Panc1 (cell line): ENCODE measurements around the gene CACNA2D4. TPM values are rescaled to one million over a fixed set of nuclear protein-coding genes. Genes with fewer than 3 reads are reported as not detected.

Experiments used
- ATAC-seq: fragments of 200-7000 bp; cut with Tn5 transposase; 2 replicates; pipeline ENCODE4 v1.9.1; 2020; ENCODE audit warnings: mild to moderate bottlenecking, moderate library complexity
- BruUV-seq: library from RNA; stranded (reverse); fragments of 400-500 nt; replicated peaks from 2 replicates; lab custom pipeline; 2021; lab: Mats Ljungman, UMichigan
- CTCF ChIA-PET: fragments of 300-600 bp; sonication (Branson Sonifier 250); formaldehyde crosslinking; loops from one replicate; lab custom pipeline; 2022; ENCODE audit warnings: antibody characterized with exemption; lab: Charles Lee
- POLR2A ChIA-PET: fragments of 300-600 bp; sonication (Branson Sonifier 250); formaldehyde crosslinking; loops from one replicate; lab custom pipeline; 2022; ENCODE audit warnings: antibody characterized with exemption; lab: Charles Lee
- DNase-seq: peaks from one replicate; pipeline ENCODE4 v3.0.0-alpha.2; 2010; ENCODE audit warnings: low read depth, low spot score
- H3K27ac ChIP-seq: 2 replicates; pipeline ENCODE4 v1.5.1; 2011; ENCODE audit warnings: mild to moderate bottlenecking, low read length, inconsistent platforms
- H3K27me3 ChIP-seq: fragments of 200-500 bp; sonication (Bioruptor generic); 2 replicates; pipeline ENCODE4 v1.6.0; 2014; ENCODE audit warnings: low read length, inconsistent platforms; ENCODE audit not compliant: control insufficient read depth, insufficient read depth
- H3K36me3 ChIP-seq: fragments of 200-500 bp; sonication (Bioruptor generic); 2 replicates; pipeline ENCODE4 v1.5.1; 2014; ENCODE audit warnings: inconsistent platforms, mild to moderate bottlenecking, low read length, moderate library complexity; ENCODE audit not compliant: control insufficient read depth, insufficient read depth
- H3K4me1 ChIP-seq: 2 replicates; pipeline ENCODE4 v1.5.1; 2011; ENCODE audit warnings: inconsistent platforms, mild to moderate bottlenecking, low read length, moderate library complexity; ENCODE audit not compliant: control insufficient read depth, insufficient read depth
- H3K4me3 ChIP-seq, 2 experiments: 2 replicates each; pipeline ENCODE4 v1.5.1; 2011 to 2012; ENCODE audit warnings: low read depth in 2 of 2, low read length in 2 of 2, mild to moderate bottlenecking in 2 of 2, inconsistent platforms in 1 of 2, moderate library complexity in 1 of 2
- H3K9me3 ChIP-seq: fragments of 200-500 bp; sonication (Bioruptor generic); 2 replicates; pipeline ENCODE4 v1.5.1; 2014; ENCODE audit warnings: low read depth, mild to moderate bottlenecking, inconsistent platforms, low read length, moderate library complexity; ENCODE audit not compliant: control insufficient read depth, insufficient read depth
- POLR2AphosphoS5 ChIP-seq: IDR thresholded peaks from 2 replicates; pipeline ENCODE4 v1.6.1; 2012; ENCODE audit warnings: mild to moderate bottlenecking, low read depth, low read length, moderate library complexity
- REST ChIP-seq, 2 experiments: IDR thresholded peaks; 2 replicates each; pipeline ENCODE4 v1.6.1; 2011 to 2012; ENCODE audit warnings: low read depth in 2 of 2, control low read depth in 1 of 2, low read length in 1 of 2, mild to moderate bottlenecking in 1 of 2, moderate library complexity in 1 of 2; ENCODE audit not compliant: insufficient read depth in 1 of 2
- SIN3A ChIP-seq: IDR thresholded peaks from 2 replicates; pipeline ENCODE4 v1.6.1; 2012; ENCODE audit warnings: low read depth, mild to moderate bottlenecking, low read length, moderate library complexity, borderline replicate concordance; ENCODE audit not compliant: insufficient read depth
- TCF7L2 ChIP-seq: IDR thresholded peaks from 2 replicates; pipeline ENCODE4 v1.6.1; 2011; ENCODE audit warnings: mild to moderate bottlenecking, low read depth, low read length, inconsistent platforms
- in situ Hi-C: cut with HindIII; loops from 2 replicates; pipeline ENCODE4 v1.10.0; 2016; ENCODE audit warnings: low sequenced_read_pairs, low pct_unique_long_range_greater_than_20kb
- intact Hi-C: fragments of 100-400 bp; cut with micrococcal nuclease; formaldehyde crosslinking; loops from one replicate; pipeline ENCODE4 v1.10.0; 2022; ENCODE audit not compliant: unreplicated experiment
- total RNA-seq: library from RNA; stranded (reverse); gene quantifications from one replicate; pipeline ENCODE4 v1.2.1, GENCODE V29; 2021; ENCODE audit not compliant: unreplicated experiment
- TF ChIP-seq, protein P1 (sequence below): fragments of 450-650 bp; IDR thresholded peaks from 2 replicates; pipeline ENCODE4 v1.5.1; 2017; ENCODE audit warnings: mild to moderate bottlenecking

The CACNA2D4 gene
- total RNA-seq, 1 experiment from 2014 or later, result 0.15 TPM

GRCh38 chr12:1815108-1815507 lies 103.3 kb downstream of the CACNA2D4 start:
- Histone ChIP-seq H3K4me1 (no peaks in the 10 kb centered on the region), H3K4me3 (no peak overlapping the region), H3K36me3 (no peaks in the 10 kb centered on the region), H3K27me3 (no peaks in the 10 kb centered on the region), H3K27ac (no peak overlapping the region), H3K9me3 (no peaks in the 10 kb centered on the region)
- DNase-seq (no peak), ATAC-seq (no peak)
- ChIA-PET POLR2A (no interaction called here), CTCF (no interaction called here)
- intact Hi-C loops (no loop called here), in situ Hi-C loops (no loop called here)
- TF ChIP-seq REST (IDR thresholded peaks at IDR 0.05; ENCODE audit: insufficient read depth in 1 of 2, low read depth in 2 of 2, low read length in 1 of 2) (no peak), TCF7L2 (no peak), SIN3A (no peak), POLR2AphosphoS5 (no peak)
- TF ChIP-seq, protein P1, sequence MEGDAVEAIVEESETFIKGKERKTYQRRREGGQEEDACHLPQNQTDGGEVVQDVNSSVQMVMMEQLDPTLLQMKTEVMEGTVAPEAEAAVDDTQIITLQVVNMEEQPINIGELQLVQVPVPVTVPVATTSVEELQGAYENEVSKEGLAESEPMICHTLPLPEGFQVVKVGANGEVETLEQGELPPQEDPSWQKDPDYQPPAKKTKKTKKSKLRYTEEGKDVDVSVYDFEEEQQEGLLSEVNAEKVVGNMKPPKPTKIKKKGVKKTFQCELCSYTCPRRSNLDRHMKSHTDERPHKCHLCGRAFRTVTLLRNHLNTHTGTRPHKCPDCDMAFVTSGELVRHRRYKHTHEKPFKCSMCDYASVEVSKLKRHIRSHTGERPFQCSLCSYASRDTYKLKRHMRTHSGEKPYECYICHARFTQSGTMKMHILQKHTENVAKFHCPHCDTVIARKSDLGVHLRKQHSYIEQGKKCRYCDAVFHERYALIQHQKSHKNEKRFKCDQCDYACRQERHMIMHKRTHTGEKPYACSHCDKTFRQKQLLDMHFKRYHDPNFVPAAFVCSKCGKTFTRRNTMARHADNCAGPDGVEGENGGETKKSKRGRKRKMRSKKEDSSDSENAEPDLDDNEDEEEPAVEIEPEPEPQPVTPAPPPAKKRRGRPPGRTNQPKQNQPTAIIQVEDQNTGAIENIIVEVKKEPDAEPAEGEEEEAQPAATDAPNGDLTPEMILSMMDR, result no peak
- no TSS peak for BruUV-seq

DNA sequence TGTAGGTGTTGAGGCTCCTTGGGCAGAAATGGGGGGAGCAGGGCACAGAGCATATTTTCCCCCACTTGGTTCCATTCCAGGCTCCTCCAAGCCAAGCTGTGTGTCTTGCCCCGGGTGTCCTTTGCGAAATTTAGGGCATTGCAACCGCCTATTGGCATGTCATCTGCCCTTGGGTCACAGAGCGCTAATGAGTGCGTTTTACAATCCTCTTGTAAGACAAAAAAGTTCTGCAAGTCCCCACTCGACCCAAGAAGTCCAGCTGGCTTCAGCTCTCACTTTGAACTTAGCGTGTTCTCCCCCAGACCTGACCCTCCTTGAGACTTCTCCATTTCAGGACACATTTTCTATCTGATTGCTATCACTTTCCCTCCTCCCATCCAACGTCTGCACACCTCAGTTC lies 104.2 kb downstream of the CACNA2D4 start:
- no peak for DNase-seq
- no peak for ATAC-seq
- TF ChIP-seq, protein P1, result no peak
- TF ChIP-seq TCF7L2 (no peak), POLR2AphosphoS5 (no peak), SIN3A (no peak), REST (IDR thresholded peaks at IDR 0.05; ENCODE audit: insufficient read depth in 1 of 2, low read depth in 2 of 2, low read length in 1 of 2) (no peak)
- Histone ChIP-seq H3K4me3 (no peak overlapping the region), H3K9me3 (no peaks in the 10 kb centered on the region), H3K36me3 (no peaks in the 10 kb centered on the region), H3K27me3 (no peaks in the 10 kb centered on the region), H3K4me1 (no peaks in the 10 kb centered on the region), H3K27ac (no peak overlapping the region)
- in situ Hi-C loops (no loop called here), intact Hi-C loops (no loop called here)
- no TSS peak for BruUV-seq
- ChIA-PET POLR2A (no interaction called here), CTCF (no interaction called here)
